Epidermal melanocyte (primary cell): ENCODE measurements around the gene RNPEPL1.
"Not testable (repeated sequence)": the region's sequence is repeated elsewhere in the genome, so short reads cannot be mapped to it uniquely, and the experiment has no call there.

ENCODE experiments used
- DNase-seq: peaks from one replicate; pipeline ENCODE4 v3.0.0; 2011; ENCODE audit warnings: low spot score; ENCODE audit not compliant: insufficient read length

The RNPEPL1 gene, protein sequence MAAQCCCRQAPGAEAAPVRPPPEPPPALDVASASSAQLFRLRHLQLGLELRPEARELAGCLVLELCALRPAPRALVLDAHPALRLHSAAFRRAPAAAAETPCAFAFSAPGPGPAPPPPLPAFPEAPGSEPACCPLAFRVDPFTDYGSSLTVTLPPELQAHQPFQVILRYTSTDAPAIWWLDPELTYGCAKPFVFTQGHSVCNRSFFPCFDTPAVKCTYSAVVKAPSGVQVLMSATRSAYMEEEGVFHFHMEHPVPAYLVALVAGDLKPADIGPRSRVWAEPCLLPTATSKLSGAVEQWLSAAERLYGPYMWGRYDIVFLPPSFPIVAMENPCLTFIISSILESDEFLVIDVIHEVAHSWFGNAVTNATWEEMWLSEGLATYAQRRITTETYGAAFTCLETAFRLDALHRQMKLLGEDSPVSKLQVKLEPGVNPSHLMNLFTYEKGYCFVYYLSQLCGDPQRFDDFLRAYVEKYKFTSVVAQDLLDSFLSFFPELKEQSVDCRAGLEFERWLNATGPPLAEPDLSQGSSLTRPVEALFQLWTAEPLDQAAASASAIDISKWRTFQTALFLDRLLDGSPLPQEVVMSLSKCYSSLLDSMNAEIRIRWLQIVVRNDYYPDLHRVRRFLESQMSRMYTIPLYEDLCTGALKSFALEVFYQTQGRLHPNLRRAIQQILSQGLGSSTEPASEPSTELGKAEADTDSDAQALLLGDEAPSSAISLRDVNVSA

DNA sequence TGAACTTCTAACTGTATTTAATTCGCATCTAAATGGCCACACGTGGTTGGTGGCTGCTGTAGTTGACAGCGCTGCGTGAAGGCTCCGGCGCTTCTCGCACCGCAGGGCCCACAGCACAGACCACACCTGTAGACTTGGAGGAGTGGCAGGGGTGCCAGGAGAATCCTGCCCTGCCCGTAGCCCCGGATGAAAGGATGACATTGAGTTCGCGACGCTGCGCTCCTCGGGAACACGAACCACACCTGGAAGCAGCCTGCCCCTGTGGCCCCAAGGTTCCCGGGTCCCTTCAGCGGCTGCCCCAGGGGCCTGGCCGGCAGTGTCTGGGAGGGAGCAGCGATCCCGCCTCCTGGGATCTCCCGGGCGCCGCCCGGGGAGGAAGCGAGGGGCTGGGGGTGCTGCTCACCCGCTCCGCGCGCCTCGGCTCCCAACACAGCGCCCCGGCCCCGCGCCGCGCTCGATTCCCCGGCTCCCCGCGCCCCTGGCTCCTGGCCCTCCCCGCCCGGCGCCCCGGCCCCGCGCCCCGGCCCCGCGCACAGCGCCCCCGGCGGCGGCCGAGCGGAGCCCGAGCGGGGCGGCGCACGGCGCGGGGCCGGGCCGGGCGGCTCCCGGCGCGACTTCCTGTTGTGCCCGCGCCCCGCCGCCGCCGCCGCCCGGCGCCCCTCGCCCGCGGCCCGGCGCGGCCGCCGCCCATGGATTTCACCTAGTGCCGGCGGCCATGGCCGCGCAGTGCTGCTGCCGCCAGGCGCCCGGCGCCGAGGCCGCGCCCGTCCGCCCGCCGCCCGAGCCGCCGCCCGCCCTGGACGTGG lies at the start of gene RNPEPL1:
Gene RNPEPL1 (plus strand): TSS at position 613 of the 806 bp plus-strand sequence. CDS start 103 bp downstream, at position 716.
- DNase-seq = no peak

DNA sequence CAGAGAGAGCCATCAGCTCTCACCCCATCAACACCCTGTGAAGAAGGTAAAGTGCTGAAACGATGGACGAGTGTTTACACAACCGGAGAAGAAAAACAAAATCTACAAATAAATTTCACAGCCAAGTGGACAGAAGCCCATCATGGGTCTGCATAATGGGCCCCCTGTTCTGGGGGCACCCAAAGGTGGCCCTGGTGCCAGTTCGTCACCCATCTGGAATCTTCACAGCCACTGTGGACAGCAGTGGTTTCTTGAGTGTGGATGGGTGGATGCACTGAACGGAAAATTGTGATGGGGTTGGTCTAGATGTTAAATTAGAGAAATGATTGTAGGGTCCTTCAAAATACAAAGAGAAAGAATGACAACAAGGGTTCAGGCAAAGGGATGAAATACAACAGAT lies 49.3 kb upstream of the RNPEPL1 start:
- DNase-seq = no peak

GRCh38 chr2:240519396-240520129 lies 48.7 kb upstream of the RNPEPL1 start:
- DNase-seq = no peak

DNA sequence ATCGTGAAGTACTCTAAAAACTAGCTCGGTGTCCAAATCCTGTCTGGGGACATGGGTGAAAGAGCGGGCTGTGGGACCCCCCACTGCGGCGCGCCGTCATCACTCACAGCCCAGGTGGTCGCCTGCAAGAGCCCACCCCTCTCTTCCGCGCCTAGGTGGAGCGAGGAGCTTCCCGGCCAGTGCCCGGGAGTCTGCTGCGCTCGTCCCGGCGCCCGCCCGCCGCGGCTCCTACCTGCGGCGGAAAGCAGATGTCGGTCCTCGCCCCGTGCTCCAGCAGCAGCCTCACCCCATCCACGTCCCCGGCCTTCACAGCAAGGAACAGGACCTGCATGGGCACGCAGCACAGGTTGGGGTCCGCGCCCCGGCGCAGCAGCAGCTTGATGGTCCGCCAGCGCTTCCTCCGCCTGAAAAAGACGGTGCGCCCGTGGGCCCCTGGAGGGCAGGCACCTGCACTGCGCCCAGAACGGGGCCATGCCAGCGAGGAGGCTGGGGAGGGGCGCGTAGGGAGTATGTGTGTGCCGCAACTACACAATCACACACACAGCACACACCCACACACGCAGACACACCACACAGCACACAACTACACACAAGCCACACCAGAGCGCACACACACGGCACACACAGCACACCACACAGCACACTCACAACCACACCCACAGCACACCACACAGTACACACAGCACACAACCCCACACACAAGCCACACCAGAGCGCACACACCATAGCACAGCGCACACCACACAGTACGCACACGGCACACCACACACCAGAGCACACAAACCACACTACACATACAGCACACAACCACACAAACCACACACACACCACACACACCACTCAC lies 47.9 kb upstream of the RNPEPL1 start:
- no peak for DNase-seq

DNA sequence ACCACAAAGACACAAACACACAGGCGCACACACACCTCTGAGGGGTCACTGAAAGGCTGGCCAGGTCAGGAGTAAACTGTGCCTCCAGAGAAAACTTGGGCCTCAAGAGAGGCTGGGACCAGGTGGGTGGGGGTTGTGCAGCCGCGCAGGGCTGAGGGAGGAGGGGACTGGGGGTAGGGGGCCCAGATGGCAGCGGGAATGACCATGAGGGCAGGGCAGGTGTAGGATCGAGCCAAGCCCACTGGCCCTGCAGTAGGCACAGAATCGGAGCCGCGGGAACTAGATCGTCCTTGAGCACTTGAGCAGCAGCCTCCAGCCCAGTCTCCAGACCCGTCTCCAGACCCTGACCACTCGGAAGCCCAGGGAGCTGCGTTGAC lies 47.3 kb upstream of the RNPEPL1 start:
- DNase-seq = no peak

DNA sequence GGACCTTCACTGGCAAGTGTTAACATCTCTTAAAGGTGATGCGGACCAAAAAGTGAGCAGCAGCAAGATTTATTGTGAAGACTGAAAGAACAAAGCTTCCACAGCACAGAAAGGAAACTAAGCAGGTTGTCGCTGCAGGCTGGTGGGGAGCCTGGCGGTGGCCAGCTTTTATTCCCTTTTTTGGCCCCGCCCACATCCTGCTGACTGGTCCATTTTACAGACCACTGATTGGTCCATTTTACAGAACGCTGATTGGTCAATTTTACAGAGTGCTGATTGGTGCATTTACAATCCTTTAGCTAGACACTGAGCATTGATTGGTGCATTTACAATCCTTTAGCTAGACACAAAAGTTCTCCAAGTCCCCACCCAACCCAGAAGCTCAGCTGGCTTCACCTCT lies 46.4 kb upstream of the RNPEPL1 start:
- not testable (repeated sequence) for DNase-seq

DNA sequence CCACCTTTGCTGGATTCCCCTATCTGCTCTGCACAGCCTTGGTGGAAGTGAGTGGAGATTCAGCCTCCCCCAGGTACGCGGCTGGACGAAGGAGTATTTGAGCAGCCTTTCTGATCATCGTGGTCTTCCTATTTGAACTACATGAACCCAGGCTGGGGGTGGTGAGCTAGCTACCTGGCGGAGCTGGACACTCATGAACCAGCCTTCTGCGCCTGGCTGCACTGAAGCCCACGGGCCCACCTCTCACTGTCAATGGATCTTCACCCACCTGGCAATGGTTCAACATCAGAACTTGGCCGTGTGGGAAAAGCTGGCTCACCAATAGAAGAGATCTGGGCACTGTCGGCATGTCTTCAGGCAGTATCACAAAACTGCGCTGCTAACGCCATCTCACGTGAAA lies 45.9 kb upstream of the RNPEPL1 start:
- no peak for DNase-seq

GRCh38 chr2:240523451-240524281 lies 44.6 kb upstream of the RNPEPL1 start:
- DNase-seq = no peak

DNA sequence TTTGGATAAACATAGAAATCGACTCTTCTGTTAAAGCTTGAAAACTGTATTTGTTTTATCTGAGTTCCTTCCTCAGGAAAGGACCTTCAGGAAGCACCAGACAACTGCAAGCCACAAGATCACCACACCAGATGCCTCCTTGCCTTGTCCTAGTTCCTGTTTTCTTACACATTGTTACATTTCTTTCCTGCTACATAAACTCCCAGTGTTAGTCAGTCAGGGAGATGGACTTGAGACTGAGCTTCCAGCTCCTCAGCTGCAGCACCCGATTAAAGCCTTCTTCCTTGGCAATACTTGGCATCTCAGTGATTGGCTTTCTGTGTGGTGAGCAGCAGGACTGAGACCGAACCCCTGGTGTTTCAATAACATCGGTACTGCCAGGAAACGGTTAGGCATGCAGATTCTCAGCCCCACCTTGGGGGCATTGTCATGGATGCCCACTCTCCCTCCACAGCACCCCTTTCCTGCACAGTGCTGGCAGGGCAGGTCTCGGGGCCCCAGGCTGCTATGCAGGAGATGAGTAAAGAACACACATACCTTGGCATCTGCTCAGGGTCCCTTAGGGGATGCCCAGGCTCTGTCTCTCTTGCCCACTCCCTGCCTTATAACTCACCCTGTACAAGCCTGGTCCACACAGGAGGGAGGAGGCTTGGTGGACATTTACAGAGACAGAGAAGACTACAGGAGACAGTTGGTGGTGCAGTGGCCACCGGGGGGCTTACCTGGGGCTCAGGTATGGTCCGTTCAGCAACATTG lies 43.1 kb upstream of the RNPEPL1 start:
- no peak for DNase-seq

DNA sequence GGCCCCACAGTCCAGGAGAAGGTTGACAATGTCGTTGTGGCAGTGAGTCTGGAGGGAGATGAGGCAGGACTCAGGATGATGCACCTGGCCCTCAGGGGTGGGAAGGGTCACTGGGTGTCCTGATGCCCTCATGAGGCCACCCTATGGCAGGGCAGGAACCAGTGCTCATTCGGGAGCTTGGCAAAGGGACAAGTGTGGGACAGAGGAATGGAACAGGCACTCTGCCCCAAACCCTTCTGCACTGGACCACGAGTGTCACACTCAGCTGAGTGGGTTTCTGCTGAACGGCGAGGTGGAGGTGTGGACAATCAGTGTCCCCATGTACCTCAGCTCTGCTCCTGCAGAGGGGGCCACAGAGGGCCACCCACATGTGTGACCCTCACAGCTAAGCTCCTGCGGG lies 42.5 kb upstream of the RNPEPL1 start:
- DNase-seq = no peak

GRCh38 chr2:240526521-240526920 lies 41.8 kb upstream of the RNPEPL1 start:
- no peak for DNase-seq

DNA sequence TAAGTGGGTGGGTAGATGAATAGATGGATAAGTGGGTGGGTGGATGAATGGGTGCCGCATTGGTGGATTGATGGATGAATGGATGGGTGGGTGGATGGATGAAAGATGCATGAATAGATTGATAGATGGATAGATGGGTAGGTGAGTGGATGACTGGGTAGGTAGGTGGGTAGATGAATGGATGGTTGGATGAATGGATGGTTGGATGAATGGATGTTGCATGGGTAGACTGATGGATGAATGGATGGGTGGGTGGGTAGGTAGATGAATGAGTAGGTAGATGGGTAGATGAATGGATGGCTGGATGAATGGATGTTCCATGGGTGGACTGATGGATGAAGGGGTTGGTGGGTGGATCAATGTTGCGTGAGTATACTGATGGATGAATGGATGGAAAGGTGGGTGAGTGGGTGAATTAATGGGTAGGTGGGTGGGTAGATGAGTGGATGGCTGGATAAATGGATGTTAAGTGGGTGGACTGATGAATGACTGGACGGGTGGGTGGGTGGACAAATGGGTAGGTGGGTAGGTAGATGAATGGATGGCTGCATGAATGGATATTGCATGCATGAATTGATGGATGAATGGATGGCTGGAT lies 41.0 kb upstream of the RNPEPL1 start:
- no peak for DNase-seq

- no peak for DNase-seq
Measured at GRCh38 chr2:240528406-240529040, 39.8 kb upstream of the RNPEPL1 start.

- DNase-seq = no peak
Measured at GRCh38 chr2:240529344-240529999, 38.8 kb upstream of the RNPEPL1 start.

- DNase-seq = no peak
Measured at GRCh38 chr2:240530181-240530580, 38.1 kb upstream of the RNPEPL1 start.

GRCh38 chr2:240531038-240531437 lies 37.2 kb upstream of the RNPEPL1 start:
- DNase-seq = no peak

- DNase-seq = no peak
Measured at GRCh38 chr2:240532031-240532775, 36.1 kb upstream of the RNPEPL1 start.
